Stimulated activated memory B cell treated with anti-CD40 and anti-IgM and Interleukin-4, amounts not matched to agents 10 μg/mL and 1 μg/mL and 100 μg/mL, for 72 hours (primary cell): ENCODE measurements around the gene CDH4.
"Not testable (repeated sequence)": the region's sequence is repeated elsewhere in the genome, so short reads cannot be mapped to it uniquely, and the experiment has no call there.

Experiments used
- ATAC-seq: fragments of 150-1000 bp; cut with Tn5 transposase; 2 replicates; pipeline ENCODE4 v1.10.0; 2021
- H3K27ac Mint-ChIP-seq: one replicate; pipeline ENCODE4 v1.8.0; 2022; ENCODE audit warnings: mild to moderate bottlenecking, mixed read lengths
- H3K27me3 Mint-ChIP-seq: one replicate; pipeline ENCODE4 v1.8.0; 2022; ENCODE audit warnings: mixed read lengths
- H3K36me3 Mint-ChIP-seq: one replicate; pipeline ENCODE4 v1.8.0; 2022; ENCODE audit warnings: mixed read lengths
- H3K4me1 Mint-ChIP-seq: one replicate; pipeline ENCODE4 v1.8.0; 2022; ENCODE audit warnings: mixed read lengths
- H3K4me3 Mint-ChIP-seq: one replicate; pipeline ENCODE4 v1.8.0; 2022; ENCODE audit warnings: mild to moderate bottlenecking, moderate library complexity, mixed read lengths
- H3K9me3 Mint-ChIP-seq: one replicate; pipeline ENCODE4 v1.8.0; 2022; ENCODE audit warnings: mixed read lengths

The CDH4 gene

GRCh38 chr20:61982951-61983315 is 730.9 kb downstream of the CDH4 start:
- Mint-ChIP-seq H3K36me3 (peaks cover 67% of the 10 kb centered on the region), H3K9me3 (peaks cover 3% of the 10 kb centered on the region), H3K4me3 (no peak overlapping the region), H3K4me1 (peaks cover 19% of the 10 kb centered on the region), H3K27ac (no peak overlapping the region), H3K27me3 (no peaks in the 10 kb centered on the region)
- no peak for ATAC-seq

- H3K27me3 Mint-ChIP-seq = no peaks in the 10 kb centered on the region
- peaks cover 19% of the 10 kb centered on the region for H3K4me1 Mint-ChIP-seq
- H3K27ac Mint-ChIP-seq = no peak overlapping the region
- H3K9me3 Mint-ChIP-seq = peaks cover 3% of the 10 kb centered on the region
- H3K36me3 Mint-ChIP-seq = peaks cover 70% of the 10 kb centered on the region
- ATAC-seq = no peak
- H3K4me3 Mint-ChIP-seq = no peak overlapping the region
These were observed 731.9 kb downstream of the CDH4 start for GRCh38 chr20:61983965-61984364.

GRCh38 chr20:61984431-61984830 is 732.4 kb downstream of the CDH4 start:
- not testable (repeated sequence) for H3K9me3 Mint-ChIP-seq, ATAC-seq, H3K27me3 Mint-ChIP-seq, H3K27ac Mint-ChIP-seq, H3K4me3 Mint-ChIP-seq
- Mint-ChIP-seq H3K36me3 (peaks cover 73% of the 10 kb centered on the region), H3K4me1 (peaks cover 19% of the 10 kb centered on the region)

- no peaks in the 10 kb centered on the region for H3K27me3 Mint-ChIP-seq
- H3K9me3 Mint-ChIP-seq = peaks cover 3% of the 10 kb centered on the region
- H3K27ac Mint-ChIP-seq = no peak overlapping the region
- H3K36me3 Mint-ChIP-seq = peaks cover 80% of the 10 kb centered on the region
- no peak for ATAC-seq
- no peak overlapping the region for H3K4me3 Mint-ChIP-seq
- peaks cover 19% of the 10 kb centered on the region for H3K4me1 Mint-ChIP-seq
These were observed 733.0 kb downstream of the CDH4 start for GRCh38 chr20:61985096-61985495.

GRCh38 chr20:61986762-61987321 is 734.8 kb downstream of the CDH4 start:
- ATAC-seq = no peak
- H3K4me1 Mint-ChIP-seq = peaks cover 7% of the 10 kb centered on the region
- no peaks in the 10 kb centered on the region for H3K27me3 Mint-ChIP-seq
- H3K4me3 Mint-ChIP-seq = no peak overlapping the region
- H3K27ac Mint-ChIP-seq = no peak overlapping the region
- peaks cover 14% of the 10 kb centered on the region for H3K9me3 Mint-ChIP-seq
- H3K36me3 Mint-ChIP-seq = peaks cover 81% of the 10 kb centered on the region

GRCh38 chr20:61988665-61989064 is 736.6 kb downstream of the CDH4 start:
- ATAC-seq = no peak
- peaks cover 11% of the 10 kb centered on the region for H3K4me1 Mint-ChIP-seq
- no peak overlapping the region for H3K27ac Mint-ChIP-seq
- H3K27me3 Mint-ChIP-seq = no peaks in the 10 kb centered on the region
- no peak overlapping the region for H3K4me3 Mint-ChIP-seq
- peaks cover 15% of the 10 kb centered on the region for H3K9me3 Mint-ChIP-seq
- H3K36me3 Mint-ChIP-seq = peaks cover 90% of the 10 kb centered on the region

GRCh38 chr20:61989741-61990140 is 737.7 kb downstream of the CDH4 start:
- peaks cover 90% of the 10 kb centered on the region for H3K36me3 Mint-ChIP-seq
- no peak for ATAC-seq
- no peak overlapping the region for H3K27ac Mint-ChIP-seq
- H3K4me1 Mint-ChIP-seq = peaks cover 11% of the 10 kb centered on the region
- H3K4me3 Mint-ChIP-seq = no peak overlapping the region
- H3K27me3 Mint-ChIP-seq = no peaks in the 10 kb centered on the region
- peaks cover 15% of the 10 kb centered on the region for H3K9me3 Mint-ChIP-seq
